Spinal cord (tissue), 10 donors: ENCODE results near the gene DPH6. TPM values are rescaled to one million over a fixed set of nuclear protein-coding genes. Genes with fewer than 3 reads are reported as not detected.
"Not testable (repeated sequence)": the region's sequence is repeated elsewhere in the genome, so short reads cannot be mapped to it uniquely, and the experiment has no call there.

Experiments used
- DNase-seq, 6 donors: peaks; one replicate each; pipeline versions ENCODE4 v3.0.0 to v3.0.0-alpha.2; 2013 to 2015; ENCODE audit warnings: low spot score in 6 of 6, low read depth in 4 of 6
- H3K27ac ChIP-seq: one replicate; pipeline ENCODE4 v1.5.1; 2013; ENCODE audit warnings: low read depth, low read length, control low read depth
- H3K27me3 ChIP-seq: one replicate; pipeline ENCODE4 v1.6.1; 2013; ENCODE audit warnings: low read length; ENCODE audit not compliant: control insufficient read depth, insufficient read depth
- H3K36me3 ChIP-seq: one replicate; pipeline ENCODE4 v1.6.1; 2013; ENCODE audit warnings: low read length; ENCODE audit not compliant: control insufficient read depth, insufficient read depth
- H3K4me1 ChIP-seq: one replicate; pipeline ENCODE4 v1.6.1; 2013; ENCODE audit warnings: low read length; ENCODE audit not compliant: control insufficient read depth, insufficient read depth
- H3K4me3 ChIP-seq: one replicate; pipeline ENCODE4 v1.5.1; 2013; ENCODE audit warnings: low read depth, low read length, control low read depth
- H3K9me3 ChIP-seq: one replicate; pipeline ENCODE4 v1.6.1; 2013; ENCODE audit warnings: low read length; ENCODE audit not compliant: control insufficient read depth, insufficient read depth
- WGBS: methylation state at CpG from one replicate; pipeline ENCODE4 v1.1.5; 2013; ENCODE audit warnings: missing lambda C conversion rate; ENCODE audit not compliant: insufficient coverage; 5-methylcytosine and 5-hydroxymethylcytosine counted together
- polyA plus RNA-seq, 2 donors: library from polyadenylated mRNA; unstranded; fragments of 120-200 nt; gene quantifications; one replicate each; pipeline ENCODE4 v1.2.1, GENCODE V29; 2013; ENCODE audit not compliant: insufficient read length in 2 of 2
- total RNA-seq, 2 donors: library from RNA; depleted of rRNA in 1 of 2; stranded (reverse); fragments of 120-200 nt in 1 of 2; fragments of >200 nt in 1 of 2; gene quantifications; one replicate each; pipeline versions ENCODE4 v1.2.3 to v1.2.4, GENCODE V29; 2013 to 2014
- donor health status: healthy.

The DPH6 gene
- total and polyA plus RNA-seq, 4 donors: 12.4 to 26.4 (median 17.6) TPM

GRCh38 chr15:35330916-35331315 lies 215.0 kb downstream of the DPH6 start:
- Histone ChIP-seq H3K27me3 (no peaks in the 10 kb centered on the region), H3K4me1 (no peaks in the 10 kb centered on the region), H3K36me3 (no peaks in the 10 kb centered on the region), H3K4me3 (no peak overlapping the region), H3K27ac (no peak overlapping the region), H3K9me3 (no peaks in the 10 kb centered on the region)
- DNase-seq: no peak
- WGBS: no CpG with 5 or more reads among the region's 3 CpGs

- Histone ChIP-seq H3K27ac (no peak overlapping the region), H3K9me3 (no peaks in the 10 kb centered on the region), H3K4me1 (no peaks in the 10 kb centered on the region), H3K27me3 (no peaks in the 10 kb centered on the region), H3K4me3 (no peak overlapping the region), H3K36me3 (no peaks in the 10 kb centered on the region)
- 50% methylated on average over 2 of the region's 6 CpGs for WGBS
- peak in 2 of 6 donors; percentile 44 to 78 for DNase-seq
These were observed 215.8 kb downstream of the DPH6 start for GRCh38 chr15:35330048-35330695.

- no peak overlapping the region for H3K27ac ChIP-seq
- no CpG with 5 or more reads among the region's 1 CpG for WGBS
- peak in 1 of 6 donors; percentile 10 for DNase-seq
- H3K4me3 ChIP-seq: no peak overlapping the region
- no peaks in the 10 kb centered on the region for H3K36me3 ChIP-seq
- H3K27me3 ChIP-seq: no peaks in the 10 kb centered on the region
- no peaks in the 10 kb centered on the region for H3K4me1 ChIP-seq
- H3K9me3 ChIP-seq: no peaks in the 10 kb centered on the region
These were observed 216.4 kb downstream of the DPH6 start for GRCh38 chr15:35329521-35329961.

- H3K27me3 ChIP-seq, H3K4me1 ChIP-seq, H3K36me3 ChIP-seq, H3K4me3 ChIP-seq, H3K9me3 ChIP-seq, H3K27ac ChIP-seq, DNase-seq: not testable (repeated sequence)
- WGBS: no CpG with 5 or more reads among the region's 4 CpGs
These were observed 217.1 kb downstream of the DPH6 start for GRCh38 chr15:35328836-35329235.

GRCh38 chr15:35327789-35328188 lies 218.2 kb downstream of the DPH6 start:
- H3K4me3 ChIP-seq: no peak overlapping the region
- WGBS: no CpG with 5 or more reads among the region's 2 CpGs
- no peaks in the 10 kb centered on the region for H3K27me3 ChIP-seq

GRCh38 chr15:35325374-35325941 lies 220.5 kb downstream of the DPH6 start:
- Histone ChIP-seq H3K4me1 (no peaks in the 10 kb centered on the region), H3K27me3 (no peaks in the 10 kb centered on the region), H3K27ac (no peak overlapping the region), H3K4me3 (no peak overlapping the region), H3K36me3 (no peaks in the 10 kb centered on the region), H3K9me3 (no peaks in the 10 kb centered on the region)
- WGBS: no CpG with 5 or more reads among the region's 3 CpGs
- DNase-seq: no peak

More at GRCh38 chr15:35327789-35328188, 218.2 kb downstream of the DPH6 start:
- no peaks in the 10 kb centered on the region for H3K9me3 ChIP-seq
- DNase-seq: no peak
- H3K36me3 ChIP-seq: no peaks in the 10 kb centered on the region
- no peaks in the 10 kb centered on the region for H3K4me1 ChIP-seq
- no peak overlapping the region for H3K27ac ChIP-seq

- Histone ChIP-seq H3K4me3 (no peak overlapping the region), H3K9me3 (no peaks in the 10 kb centered on the region), H3K4me1 (no peaks in the 10 kb centered on the region), H3K27me3 (no peaks in the 10 kb centered on the region), H3K36me3 (no peaks in the 10 kb centered on the region), H3K27ac (no peak overlapping the region)
- DNase-seq: peak in 1 of 6 donors; percentile 66
These were observed 222.8 kb downstream of the DPH6 start for GRCh38 chr15:35323141-35323540.

- WGBS: no CpG with 5 or more reads among the region's 2 CpGs
- Histone ChIP-seq H3K9me3 (no peaks in the 10 kb centered on the region), H3K27ac (no peak overlapping the region), H3K4me1 (no peaks in the 10 kb centered on the region), H3K4me3 (no peak overlapping the region), H3K27me3 (no peaks in the 10 kb centered on the region), H3K36me3 (no peaks in the 10 kb centered on the region)
- DNase-seq: no peak
These were observed 224.0 kb downstream of the DPH6 start for GRCh38 chr15:35321926-35322325.

- no peak overlapping the region for H3K4me3 ChIP-seq
- no peaks in the 10 kb centered on the region for H3K4me1 ChIP-seq
- no peaks in the 10 kb centered on the region for H3K9me3 ChIP-seq
- DNase-seq: no peak
- H3K36me3 ChIP-seq: no peaks in the 10 kb centered on the region
- no peaks in the 10 kb centered on the region for H3K27me3 ChIP-seq
- no peak overlapping the region for H3K27ac ChIP-seq
These were observed 225.1 kb downstream of the DPH6 start for GRCh38 chr15:35320911-35321310.
